Measurements from ENCODE around the gene PTPRN2. TPM values are rescaled to one million over a fixed set of nuclear protein-coding genes. Genes with fewer than 3 reads are reported as not detected.

PTPRN2 gene
- total and polyA plus RNA-seq, 7 donors: 3.2 to 7.1 (median 5.5) TPM

- Histone ChIP-seq H3K4me3 (no peak overlapping the region), H3K36me3 (no peaks in the 10 kb centered on the region), H3K27me3 (peaks cover 0 to 4% (median 0%) of the 10 kb centered on the region in 3 donors), H3K9me3 (peaks cover 0 to 2% (median 0%) of the 10 kb centered on the region in 4 donors), H3K27ac (no peak overlapping the region), H3K4me1 (no peaks in the 10 kb centered on the region)
- peak; percentile 40 for DNase-seq
- no peak for TF ChIP-seq CTCF (IDR thresholded peaks at IDR 0.05)
- 91% methylated on average over 28 of the region's 28 CpGs for WGBS, 2 donors
- intact Hi-C loops (cut with DNase I): no loop called here
Observed at GRCh38 chr7:158083526-158084310, 503.9 kb downstream of the PTPRN2 start.

- Histone ChIP-seq H3K4me1 (no peaks in the 10 kb centered on the region), H3K27me3 (peaks cover 0 to 11% (median 0%) of the 10 kb centered on the region in 3 donors), H3K27ac (no peak overlapping the region), H3K9me3 (peaks cover 0 to 2% (median 0%) of the 10 kb centered on the region in 4 donors), H3K36me3 (no peaks in the 10 kb centered on the region), H3K4me3 (no peak overlapping the region)
- TF ChIP-seq EP300 (IDR thresholded peaks at IDR 0.05) (no peak), POLR2A (IDR thresholded peaks at IDR 0.05) (no peak), CTCF (IDR thresholded peaks at IDR 0.05) (no peak)
- DNase-seq: no peak
- WGBS, 2 donors: 88 to 95% methylated on average over 8 of the region's 8 CpGs
- intact Hi-C loops (cut with DNase I): no loop called here
Observed at GRCh38 chr7:158082761-158083160, 504.9 kb downstream of the PTPRN2 start.

- peaks cover 0 to 17% (median 0%) of the 10 kb centered on the region in 3 donors for H3K27me3 ChIP-seq
- intact Hi-C loops (cut with DNase I): no loop called here
- no peaks in the 10 kb centered on the region for H3K4me1 ChIP-seq
- H3K4me3 ChIP-seq: no peak overlapping the region
- WGBS, 2 donors: 89 to 92% methylated on average over 21 of the region's 21 CpGs
- H3K9me3 ChIP-seq: no peaks in the 10 kb centered on the region
- no peaks in the 10 kb centered on the region for H3K36me3 ChIP-seq
- no peak for DNase-seq
- TF ChIP-seq POLR2AphosphoS5 (IDR thresholded peaks at IDR 0.05) (no peak), CTCF (IDR thresholded peaks at IDR 0.05) (no peak), EP300 (IDR thresholded peaks at IDR 0.05) (no peak), POLR2A (IDR thresholded peaks at IDR 0.05) (no peak)
- H3K27ac ChIP-seq: no peak overlapping the region
Observed at GRCh38 chr7:158080899-158081445, 506.7 kb downstream of the PTPRN2 start.

GRCh38 chr7:158077934-158078910, 509.4 kb downstream of the PTPRN2 start:
- Histone ChIP-seq H3K9me3 (no peaks in the 10 kb centered on the region), H3K4me1 (no peaks in the 10 kb centered on the region), H3K27ac (no peak overlapping the region), H3K4me3 (no peak overlapping the region), H3K36me3 (no peaks in the 10 kb centered on the region), H3K27me3 (peaks cover 0 to 25% (median 0%) of the 10 kb centered on the region in 3 donors)
- intact Hi-C loops (cut with DNase I): no loop called here
- DNase-seq: peak; percentile 22
- TF ChIP-seq EP300 (IDR thresholded peaks at IDR 0.05) (no peak), CTCF (IDR thresholded peaks at IDR 0.05) (no peak), POLR2AphosphoS5 (IDR thresholded peaks at IDR 0.05) (no peak)
- 83 to 86% methylated on average over 22 of the region's 22 CpGs for WGBS, 2 donors

Data from sigmoid colon (tissue), 7 donors.